Measurements from ENCODE around the gene VPS72.

VPS72 gene

GRCh38 chr1:151145304-151146071 is 44.5 kb downstream of the VPS72 start:
- in situ Hi-C loops (cut with MboI; ENCODE audit: low sequenced_read_pairs), result no loop called here
- DNase-seq (ENCODE audit: low spot score in 2 of 2), result no peak
- Histone ChIP-seq H3K4me3 (peak overlapping the region; percentile 64), H3K27me3 (ENCODE audit: low read depth) (no peaks in the 10 kb centered on the region), H3K4me1 (peaks cover 7% of the 10 kb centered on the region), H3K9me3 (no peaks in the 10 kb centered on the region), H3K36me3 (replicated peaks) (no peaks in the 10 kb centered on the region)

- H3K36me3 ChIP-seq (replicated peaks), result no peaks in the 10 kb centered on the region
- H3K4me1 ChIP-seq, result peaks cover 7% of the 10 kb centered on the region
- no peaks in the 10 kb centered on the region for H3K27me3 ChIP-seq (ENCODE audit: low read depth)
- H3K9me3 ChIP-seq, result no peaks in the 10 kb centered on the region
- no peak for DNase-seq (ENCODE audit: low spot score in 2 of 2)
- in situ Hi-C loops (cut with MboI; ENCODE audit: low sequenced_read_pairs), result no loop called here
- no peak overlapping the region for H3K4me3 ChIP-seq
These were observed 45.3 kb downstream of the VPS72 start for GRCh38 chr1:151144474-151145303.

GRCh38 chr1:151143986-151144385 is 46.0 kb downstream of the VPS72 start:
- in situ Hi-C loops (cut with MboI; ENCODE audit: low sequenced_read_pairs), result no loop called here
- Histone ChIP-seq H3K4me1 (peaks cover 7% of the 10 kb centered on the region), H3K4me3 (no peak overlapping the region), H3K27me3 (ENCODE audit: low read depth) (no peaks in the 10 kb centered on the region), H3K36me3 (replicated peaks) (no peaks in the 10 kb centered on the region), H3K9me3 (no peaks in the 10 kb centered on the region)
- no peak for DNase-seq (ENCODE audit: low spot score in 2 of 2)

GRCh38 chr1:151143057-151143435 is 47.0 kb downstream of the VPS72 start:
- Histone ChIP-seq H3K36me3 (replicated peaks) (no peaks in the 10 kb centered on the region), H3K4me1 (peaks cover 7% of the 10 kb centered on the region), H3K4me3 (no peak overlapping the region), H3K27me3 (ENCODE audit: low read depth) (no peaks in the 10 kb centered on the region), H3K9me3 (no peaks in the 10 kb centered on the region)
- in situ Hi-C loops (cut with MboI; ENCODE audit: low sequenced_read_pairs), result no loop called here
- DNase-seq (ENCODE audit: low spot score in 2 of 2), result no peak

GRCh38 chr1:151142411-151143056 is 47.5 kb downstream of the VPS72 start:
- no peaks in the 10 kb centered on the region for H3K36me3 ChIP-seq (replicated peaks)
- H3K4me1 ChIP-seq, result peaks cover 7% of the 10 kb centered on the region
- no peaks in the 10 kb centered on the region for H3K9me3 ChIP-seq
- in situ Hi-C loops (cut with MboI; ENCODE audit: low sequenced_read_pairs), result no loop called here
- H3K4me3 ChIP-seq, result no peak overlapping the region
- no peaks in the 10 kb centered on the region for H3K27me3 ChIP-seq (ENCODE audit: low read depth)
- no peak for DNase-seq (ENCODE audit: low spot score in 2 of 2)

- in situ Hi-C loops (cut with MboI; ENCODE audit: low sequenced_read_pairs), result no loop called here
These were observed 52.2 kb downstream of the VPS72 start for GRCh38 chr1:151137789-151138188.

GRCh38 chr1:151135433-151136385 is 54.3 kb downstream of the VPS72 start:
- no peak for DNase-seq (ENCODE audit: low spot score in 2 of 2)
- Histone ChIP-seq H3K4me1 (no peaks in the 10 kb centered on the region), H3K4me3 (no peak overlapping the region), H3K27me3 (ENCODE audit: low read depth) (no peaks in the 10 kb centered on the region), H3K9me3 (no peaks in the 10 kb centered on the region), H3K36me3 (replicated peaks) (no peaks in the 10 kb centered on the region)
- in situ Hi-C loops (cut with MboI; ENCODE audit: low sequenced_read_pairs), result no loop called here

More at GRCh38 chr1:151137789-151138188, 52.2 kb downstream of the VPS72 start:
- Histone ChIP-seq H3K9me3 (no peaks in the 10 kb centered on the region), H3K4me3 (no peak overlapping the region), H3K36me3 (replicated peaks) (no peaks in the 10 kb centered on the region), H3K4me1 (no peaks in the 10 kb centered on the region), H3K27me3 (ENCODE audit: low read depth) (no peaks in the 10 kb centered on the region)
- DNase-seq (ENCODE audit: low spot score in 2 of 2), result no peak

- H3K4me1 ChIP-seq, result no peaks in the 10 kb centered on the region
These were observed 55.0 kb downstream of the VPS72 start for GRCh38 chr1:151134991-151135390.

GRCh38 chr1:151134396-151134795 is 55.6 kb downstream of the VPS72 start:
- Histone ChIP-seq H3K36me3 (replicated peaks) (no peaks in the 10 kb centered on the region), H3K4me3 (no peak overlapping the region), H3K27me3 (ENCODE audit: low read depth) (no peaks in the 10 kb centered on the region), H3K4me1 (no peaks in the 10 kb centered on the region), H3K9me3 (no peaks in the 10 kb centered on the region)
- DNase-seq (ENCODE audit: low spot score in 2 of 2), result no peak
- in situ Hi-C loops (cut with MboI; ENCODE audit: low sequenced_read_pairs), result no loop called here

More at GRCh38 chr1:151134991-151135390, 55.0 kb downstream of the VPS72 start:
- Histone ChIP-seq H3K27me3 (ENCODE audit: low read depth) (no peaks in the 10 kb centered on the region), H3K9me3 (no peaks in the 10 kb centered on the region), H3K4me3 (no peak overlapping the region), H3K36me3 (replicated peaks) (no peaks in the 10 kb centered on the region)
- no peak for DNase-seq (ENCODE audit: low spot score in 2 of 2)
- in situ Hi-C loops (cut with MboI; ENCODE audit: low sequenced_read_pairs), result no loop called here

- H3K4me3 ChIP-seq, result no peak overlapping the region
- no peak for DNase-seq (ENCODE audit: low spot score in 2 of 2)
- no peaks in the 10 kb centered on the region for H3K36me3 ChIP-seq (replicated peaks)
- no peaks in the 10 kb centered on the region for H3K4me1 ChIP-seq
- in situ Hi-C loops (cut with MboI; ENCODE audit: low sequenced_read_pairs), result no loop called here
- H3K9me3 ChIP-seq, result no peaks in the 10 kb centered on the region
- no peaks in the 10 kb centered on the region for H3K27me3 ChIP-seq (ENCODE audit: low read depth)
These were observed 56.8 kb downstream of the VPS72 start for GRCh38 chr1:151133018-151133806.

- H3K4me1 ChIP-seq, result 0 out of 2 replicates have a peak, but pooled peaks cover 6% of the 10 kb centered on the region
- no peaks in the 10 kb centered on the region for H3K36me3 ChIP-seq (replicated peaks)
- H3K27me3 ChIP-seq (ENCODE audit: low read depth), result no peaks in the 10 kb centered on the region
- no peaks in the 10 kb centered on the region for H3K9me3 ChIP-seq
- no peak for DNase-seq (ENCODE audit: low spot score in 2 of 2)
- H3K4me3 ChIP-seq, result no peak overlapping the region
- in situ Hi-C loops (cut with MboI; ENCODE audit: low sequenced_read_pairs), result no loop called here
These were observed 57.5 kb downstream of the VPS72 start for GRCh38 chr1:151132335-151133017.

- no peak for DNase-seq (ENCODE audit: low spot score in 2 of 2)
- Histone ChIP-seq H3K36me3 (replicated peaks) (no peaks in the 10 kb centered on the region), H3K9me3 (no peaks in the 10 kb centered on the region), H3K27me3 (ENCODE audit: low read depth) (no peaks in the 10 kb centered on the region), H3K4me1 (peaks cover 9% of the 10 kb centered on the region; the same call in 1 of the 2 replicates), H3K4me3 (no peak overlapping the region)
- in situ Hi-C loops (cut with MboI; ENCODE audit: low sequenced_read_pairs), result no loop called here
These were observed 58.2 kb downstream of the VPS72 start for GRCh38 chr1:151131701-151132334.

Data from HAP-1 (cell line).